T-helper 2 cell (primary cell): ENCODE data around the gene CALHM1.
"Not testable (repeated sequence)": the region's sequence is repeated elsewhere in the genome, so short reads cannot be mapped to it uniquely, and the experiment has no call there.

Experiments
- DNase-seq, 5 experiments: peaks; one replicate each; pipeline versions ENCODE4 v3.0.0 to v3.0.0-alpha.2; 2012 to 2022
- total RNA-seq, 2 donors: gene quantifications; one replicate each; lab custom pipeline; 2026; lab: John Stamatoyannopoulos, UW

The CALHM1 gene, protein sequence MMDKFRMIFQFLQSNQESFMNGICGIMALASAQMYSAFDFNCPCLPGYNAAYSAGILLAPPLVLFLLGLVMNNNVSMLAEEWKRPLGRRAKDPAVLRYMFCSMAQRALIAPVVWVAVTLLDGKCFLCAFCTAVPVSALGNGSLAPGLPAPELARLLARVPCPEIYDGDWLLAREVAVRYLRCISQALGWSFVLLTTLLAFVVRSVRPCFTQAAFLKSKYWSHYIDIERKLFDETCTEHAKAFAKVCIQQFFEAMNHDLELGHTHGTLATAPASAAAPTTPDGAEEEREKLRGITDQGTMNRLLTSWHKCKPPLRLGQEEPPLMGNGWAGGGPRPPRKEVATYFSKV
- total RNA-seq, result 0 reads per million in 2 donors

DNA sequence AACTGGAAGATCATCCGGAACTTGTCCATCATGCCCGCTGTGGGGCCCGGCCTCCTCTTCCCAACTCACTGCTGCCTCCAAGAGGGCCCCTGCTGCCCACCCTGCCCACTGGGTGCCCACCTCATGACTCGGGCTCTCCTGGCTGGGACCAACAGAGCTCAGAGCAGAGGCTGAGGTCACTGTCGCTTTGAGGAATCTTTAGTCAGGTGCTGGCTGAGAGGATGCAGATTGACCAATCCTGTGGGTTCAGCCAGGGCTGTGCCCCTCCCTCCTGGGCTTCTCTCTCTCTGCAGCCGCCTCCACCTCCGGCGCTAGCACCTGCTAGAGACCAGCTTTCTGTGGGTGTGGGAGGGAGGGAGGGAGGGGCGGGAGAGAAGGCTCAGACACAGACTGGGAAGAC, at the start of gene CALHM1:
Gene CALHM1, minus strand, starts transcription at position 181 of the 400 bp plus-strand sequence. Its CDS starts 149 bp downstream, at position 32.
- peak in 1 of 5 experiments; percentile 36 for DNase-seq

GRCh38 chr10:103507235-103508191, 48.8 kb upstream of the CALHM1 start:
- no peak for DNase-seq

- no peak for DNase-seq
Measured at GRCh38 chr10:103506061-103506460, 47.4 kb upstream of the CALHM1 start.

- DNase-seq, result peak in 3 of 5 experiments; percentile 3 to 88 (median 55)
Measured at GRCh38 chr10:103504181-103504783, 45.6 kb upstream of the CALHM1 start.

DNA sequence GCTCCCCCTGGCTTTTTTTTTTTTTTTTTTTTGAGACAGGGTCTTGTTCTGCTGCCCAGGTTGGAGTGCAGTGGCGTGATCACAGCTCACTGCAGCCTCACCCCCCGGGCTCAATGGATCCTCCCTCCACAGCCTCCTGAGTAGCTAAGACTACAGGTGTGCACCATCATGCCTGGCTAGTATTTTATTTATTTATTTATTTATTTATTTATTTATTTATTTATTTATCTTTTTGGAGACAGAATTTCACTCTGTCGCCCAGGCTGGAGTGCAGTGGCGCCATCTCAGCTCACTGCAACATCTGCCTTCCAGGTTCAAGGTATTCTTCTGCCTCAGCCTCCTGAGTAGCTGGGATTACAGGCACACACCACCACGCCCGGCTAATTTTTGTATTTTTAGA, 45.1 kb upstream of the CALHM1 start:
- DNase-seq, result not testable (repeated sequence)

- no peak for DNase-seq
Measured at GRCh38 chr10:103502849-103503660, 44.4 kb upstream of the CALHM1 start.

- DNase-seq, result no peak
Measured at GRCh38 chr10:103501186-103501585, 42.5 kb upstream of the CALHM1 start.

- no peak for DNase-seq
Measured at GRCh38 chr10:103500481-103500880, 41.8 kb upstream of the CALHM1 start.

GRCh38 chr10:103499881-103500280, 41.2 kb upstream of the CALHM1 start:
- no peak for DNase-seq

- no peak for DNase-seq
Measured at GRCh38 chr10:103498936-103499638, 40.4 kb upstream of the CALHM1 start.

GRCh38 chr10:103497161-103497915, 38.6 kb upstream of the CALHM1 start:
- DNase-seq, result no peak

- no peak for DNase-seq
Measured at GRCh38 chr10:103495321-103495720, 36.6 kb upstream of the CALHM1 start.

- peak in 3 of 5 experiments; percentile 10 to 70 (median 23) for DNase-seq
Measured at GRCh38 chr10:103493916-103494877, 35.5 kb upstream of the CALHM1 start.

DNA sequence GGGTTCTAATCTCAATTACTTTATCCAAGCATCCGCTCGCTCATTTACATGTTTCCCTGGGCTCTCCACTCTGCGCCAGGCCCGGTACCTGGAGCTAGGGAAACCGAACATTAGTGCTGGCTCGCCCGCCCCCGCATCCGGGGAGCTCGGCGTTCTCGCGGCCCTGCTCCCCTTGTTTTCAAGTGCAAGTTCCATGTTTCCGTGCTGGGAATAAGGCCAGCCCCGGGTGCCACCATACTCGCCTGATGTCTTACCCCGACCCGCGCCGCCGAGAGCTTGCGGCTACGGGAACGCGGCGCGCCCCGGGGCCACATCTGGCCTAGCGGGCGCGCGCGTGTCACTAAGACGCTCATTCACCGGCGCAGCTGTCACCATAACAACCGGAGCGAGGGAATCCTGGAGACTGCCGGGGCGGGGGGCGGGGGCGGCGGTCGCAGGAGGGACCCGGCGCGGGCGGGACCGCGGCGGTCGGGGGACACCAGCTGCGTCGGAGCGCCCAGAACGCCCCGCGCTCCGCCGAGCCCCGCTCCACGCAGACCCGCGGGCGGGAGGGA, 34.7 kb upstream of the CALHM1 start, which contains the start of gene NEURL1:
Gene NEURL1, plus strand, starts transcription at position 344 of the 554 bp plus-strand sequence. CDS start 683 bp downstream, outside the sequence.
- DNase-seq, result peak in 1 of 5 experiments; percentile 64

- no peak for DNase-seq
Measured at GRCh38 chr10:103492655-103493261, 34.1 kb upstream of the CALHM1 start.

DNA sequence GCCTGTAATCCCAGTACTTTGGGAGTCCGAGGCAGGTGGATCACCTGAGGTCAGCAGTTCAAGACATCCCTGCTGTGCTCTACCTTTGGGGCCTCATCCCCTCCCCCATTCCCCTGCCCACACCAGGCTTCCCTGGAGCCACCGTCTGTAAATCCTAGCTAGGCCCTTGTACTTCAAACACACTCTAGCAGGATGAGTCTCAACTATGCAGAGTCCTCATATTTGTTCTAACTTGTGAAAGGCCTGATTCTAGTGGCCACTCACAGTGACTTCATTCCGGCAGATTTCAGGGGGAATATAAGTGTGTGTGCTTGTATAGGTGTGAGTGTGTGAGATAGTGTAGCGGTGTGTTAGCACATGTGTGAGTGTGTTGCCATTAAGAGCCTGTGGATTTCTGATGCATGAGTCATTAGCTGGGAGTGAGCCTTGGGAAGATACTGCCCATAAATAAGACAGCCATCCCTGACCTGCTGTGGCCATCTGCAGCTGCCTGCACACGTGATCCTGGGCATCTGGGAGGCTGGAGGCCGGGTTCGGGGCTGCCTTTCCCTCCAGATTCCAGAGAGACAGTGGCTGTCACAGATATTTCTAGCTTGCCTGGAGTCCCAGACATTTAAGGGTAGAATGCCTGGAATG, 33.1 kb upstream of the CALHM1 start:
- no peak for DNase-seq

GRCh38 chr10:103490986-103491314, 32.2 kb upstream of the CALHM1 start:
- DNase-seq, result no peak

GRCh38 chr10:103487410-103487708, 28.7 kb upstream of the CALHM1 start:
- DNase-seq, result no peak
